Keratinocyte (primary cell): Measurements from ENCODE around the gene FXN. TPM values are rescaled to one million over a fixed set of nuclear protein-coding genes. Genes with fewer than 3 reads are reported as not detected.

Source experiments
- DNase-seq: peaks from one replicate; pipeline ENCODE4 v3.0.0-alpha.2; 2011; ENCODE audit warnings: low read depth, missing footprints, low spot score
- FAIRE-seq: peaks from 2 replicates; lab custom pipeline; 2011; peaks lifted over from hg19 to GRCh38; lab: Jason Lieb, UNC
- H2AFZ ChIP-seq: 2 replicates; pipeline ENCODE4 v1.6.0; 2012; ENCODE audit warnings: low read length, control low read depth, inconsistent platforms; ENCODE audit not compliant: control insufficient read depth
- H3K27ac ChIP-seq: 2 replicates; pipeline ENCODE4 v1.5.1; 2011; ENCODE audit warnings: low read length; ENCODE audit not compliant: control insufficient read depth, insufficient read depth
- H3K27me3 ChIP-seq: 3 replicates; pipeline ENCODE4 v1.6.0; 2011; ENCODE audit warnings: low read length; ENCODE audit not compliant: control insufficient read depth, insufficient read depth; ENCODE audit errors: extremely low read depth
- H3K36me3 ChIP-seq, 2 experiments: 2 replicates in 1 of 2; 3 replicates in 1 of 2; pipeline ENCODE4 v1.5.1; 2011; ENCODE audit warnings: low read length in 2 of 2, mild to moderate bottlenecking in 1 of 2; ENCODE audit not compliant: control insufficient read depth in 2 of 2, insufficient read depth in 2 of 2; ENCODE audit errors: extremely low read depth in 1 of 2
- H3K4me1 ChIP-seq: 3 replicates; pipeline ENCODE4 v1.5.1; 2011; ENCODE audit warnings: low read length; ENCODE audit not compliant: control insufficient read depth, insufficient read depth; ENCODE audit errors: extremely low read depth
- H3K4me2 ChIP-seq: 3 replicates; pipeline ENCODE4 v1.6.0; 2011; ENCODE audit warnings: low read depth, low read length; ENCODE audit not compliant: control insufficient read depth, insufficient read depth; ENCODE audit errors: extremely low read depth
- H3K4me3 ChIP-seq, 3 experiments: fragments of 200-600 bp in 1 of 3; sonication (generic) in 1 of 3; 2 replicates in 2 of 3; 3 replicates in 1 of 3; pipeline ENCODE4 v1.5.1; 2011 to 2016; ENCODE audit warnings: low read length in 3 of 3, mild to moderate bottlenecking in 3 of 3, control low read depth in 2 of 3, inconsistent platforms in 1 of 3, low read depth in 1 of 3, mixed read lengths in 1 of 3, mixed run types in 1 of 3, moderate library complexity in 1 of 3; ENCODE audit not compliant: control insufficient read depth in 2 of 3, insufficient read depth in 2 of 3; ENCODE audit errors: extremely low read depth in 1 of 3
- H3K79me2 ChIP-seq: 2 replicates; pipeline ENCODE4 v1.6.0; 2012; ENCODE audit warnings: low read length; ENCODE audit not compliant: control insufficient read depth, insufficient read depth
- H3K9ac ChIP-seq: 3 replicates; pipeline ENCODE4 v1.6.0; 2011; ENCODE audit warnings: low read length; ENCODE audit not compliant: control insufficient read depth, insufficient read depth; ENCODE audit errors: extremely low read depth
- H3K9me1 ChIP-seq: 3 replicates; pipeline ENCODE4 v1.6.0; 2011; ENCODE audit warnings: low read length; ENCODE audit not compliant: control insufficient read depth, insufficient read depth; ENCODE audit errors: extremely low read depth
- H3K9me3 ChIP-seq: 2 replicates; pipeline ENCODE4 v1.5.1; 2012; ENCODE audit warnings: low read depth, low read length; ENCODE audit not compliant: control insufficient read depth
- H4K20me1 ChIP-seq: 3 replicates; pipeline ENCODE4 v1.6.0; 2011; ENCODE audit warnings: low read length; ENCODE audit not compliant: control insufficient read depth, insufficient read depth; ENCODE audit errors: extremely low read depth
- EZH2 ChIP-seq: IDR thresholded peaks from one replicate; pipeline ENCODE4 v1.6.1; 2012; ENCODE audit warnings: inconsistent platforms, mild to moderate bottlenecking, low read length, moderate library complexity
- dilution Hi-C: fragments of 300-500 bp; cut with MboI; formaldehyde crosslinking; loops from one replicate; pipeline ENCODE4 v1.7.0; 2020; ENCODE audit warnings: low sequenced_read_pairs; ENCODE audit not compliant: extremely low pct_ligation_motif_present
- polyA plus RNA-seq, 5 experiments: library from polyadenylated mRNA; depleted of rRNA in 3 of 5; stranded (reverse) in 3 of 5; stranded (forward) in 1 of 5; unstranded in 1 of 5; fragments of >200 nt; gene quantifications; 1 replicate in 1 of 5; 2 replicates in 3 of 5; 3 replicates in 1 of 5; pipeline versions ENCODE4 v1.2.1 to v1.2.3, GENCODE V29; 2011 to 2012; ENCODE audit warnings: missing spikeins in 2 of 5, low read depth in 1 of 5, low replicate concordance in 1 of 5
- TF ChIP-seq, protein P1 (sequence below), 3 experiments: IDR thresholded peaks in 1 of 3; conservative IDR thresholded peaks in 1 of 3; optimal IDR thresholded peaks in 1 of 3; 2 replicates in 2 of 3; 3 replicates in 1 of 3; pipeline versions ENCODE3 to v1.5.1; 2011; ENCODE audit warnings: low read length in 3 of 3, mild to moderate bottlenecking in 3 of 3, moderate library complexity in 2 of 3, control low read depth in 1 of 3, inconsistent platforms in 1 of 3; ENCODE audit not compliant: insufficient read depth in 2 of 3; ENCODE audit errors: extremely low read depth in 1 of 3

The FXN gene
- polyA plus RNA-seq, 1 donor (not counting 4 experiments of a cell fraction or from before 2014, with no cell fraction given): 24.3 TPM

DNA sequence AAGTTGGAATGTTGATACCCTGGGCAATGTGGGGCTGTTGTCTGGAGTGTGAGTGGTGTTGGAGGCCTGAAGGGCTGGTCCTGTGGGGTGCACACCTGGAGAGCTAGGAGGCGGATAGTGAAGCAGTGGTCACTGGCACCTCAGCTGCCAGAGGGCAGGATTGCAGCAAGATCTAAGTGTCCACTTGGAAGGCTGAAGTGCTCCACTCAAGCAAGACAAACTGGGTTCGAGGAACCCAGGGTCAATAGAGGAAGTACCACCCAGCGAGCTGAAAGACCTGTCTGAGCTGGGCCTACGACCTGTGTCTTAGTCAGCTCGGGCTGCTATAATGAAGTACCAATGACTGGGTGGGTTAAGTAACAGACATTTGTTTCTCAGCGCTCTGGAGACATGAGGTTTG is 98.9 kb downstream of the FXN start:
- no peak for TF ChIP-seq EZH2
- TF ChIP-seq, protein P1, sequence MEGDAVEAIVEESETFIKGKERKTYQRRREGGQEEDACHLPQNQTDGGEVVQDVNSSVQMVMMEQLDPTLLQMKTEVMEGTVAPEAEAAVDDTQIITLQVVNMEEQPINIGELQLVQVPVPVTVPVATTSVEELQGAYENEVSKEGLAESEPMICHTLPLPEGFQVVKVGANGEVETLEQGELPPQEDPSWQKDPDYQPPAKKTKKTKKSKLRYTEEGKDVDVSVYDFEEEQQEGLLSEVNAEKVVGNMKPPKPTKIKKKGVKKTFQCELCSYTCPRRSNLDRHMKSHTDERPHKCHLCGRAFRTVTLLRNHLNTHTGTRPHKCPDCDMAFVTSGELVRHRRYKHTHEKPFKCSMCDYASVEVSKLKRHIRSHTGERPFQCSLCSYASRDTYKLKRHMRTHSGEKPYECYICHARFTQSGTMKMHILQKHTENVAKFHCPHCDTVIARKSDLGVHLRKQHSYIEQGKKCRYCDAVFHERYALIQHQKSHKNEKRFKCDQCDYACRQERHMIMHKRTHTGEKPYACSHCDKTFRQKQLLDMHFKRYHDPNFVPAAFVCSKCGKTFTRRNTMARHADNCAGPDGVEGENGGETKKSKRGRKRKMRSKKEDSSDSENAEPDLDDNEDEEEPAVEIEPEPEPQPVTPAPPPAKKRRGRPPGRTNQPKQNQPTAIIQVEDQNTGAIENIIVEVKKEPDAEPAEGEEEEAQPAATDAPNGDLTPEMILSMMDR (optimal IDR thresholded peaks at IDR 0.05 in 1 of 3, IDR thresholded peaks at IDR 0.05 in 1 of 3, conservative IDR thresholded peaks at IDR 0.05 in 1 of 3; ENCODE audit: extremely low read depth in 1 of 3, insufficient read depth in 2 of 3, low read length in 3 of 3): no peak
- Histone ChIP-seq H3K9me1 (peaks cover 4% of the 10 kb centered on the region), H3K9ac (no peak overlapping the region), H4K20me1 (peaks cover 3% of the 10 kb centered on the region), H3K79me2 (peaks cover 23% of the 10 kb centered on the region), H3K4me3 (no peak overlapping the region), H3K9me3 (no peaks in the 10 kb centered on the region), H3K36me3 (peaks cover 3 to 4% of the 10 kb centered on the region in 2 experiments), H3K27me3 (no peaks in the 10 kb centered on the region), H3K4me1 (peaks cover 28% of the 10 kb centered on the region), H2AFZ (no peak overlapping the region), H3K4me2 (no peak overlapping the region), H3K27ac (no peak overlapping the region)
- dilution Hi-C loops: no loop called here
- FAIRE-seq (no peak), DNase-seq (no peak)

DNA sequence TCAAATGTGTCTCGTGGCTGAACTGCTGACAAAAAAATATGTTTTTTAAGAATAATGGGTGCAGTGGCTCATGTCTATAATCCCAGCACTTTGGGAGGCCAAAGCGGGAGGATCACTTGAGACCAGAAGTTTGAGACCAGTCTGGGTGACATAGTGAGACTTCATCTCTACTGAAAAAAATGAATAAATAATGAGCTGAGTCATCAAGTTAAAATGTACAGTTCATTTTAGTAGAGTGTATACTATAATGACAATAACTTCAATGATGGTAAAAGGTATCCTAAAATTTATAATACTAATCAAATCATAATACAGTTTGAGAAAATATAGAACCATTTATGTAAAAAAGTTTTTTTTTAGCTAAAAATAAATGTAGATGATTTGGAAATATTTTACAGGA is 100.6 kb downstream of the FXN start:
- dilution Hi-C loops: no loop called here
- DNase-seq (no peak), FAIRE-seq (no peak)
- Histone ChIP-seq H3K27me3 (no peaks in the 10 kb centered on the region), H3K36me3 (peaks cover 3 to 4% of the 10 kb centered on the region in 2 experiments), H3K4me3 (no peak overlapping the region), H3K79me2 (peaks cover 16% of the 10 kb centered on the region), H3K9me3 (no peaks in the 10 kb centered on the region), H3K27ac (no peak overlapping the region), H4K20me1 (peaks cover under 1% of the 10 kb centered on the region), H3K4me1 (peaks cover 20% of the 10 kb centered on the region), H2AFZ (no peak overlapping the region), H3K4me2 (no peak overlapping the region), H3K9ac (no peak overlapping the region), H3K9me1 (peaks cover 3% of the 10 kb centered on the region)
- TF ChIP-seq EZH2: no peak
- TF ChIP-seq, protein P1 (optimal IDR thresholded peaks at IDR 0.05 in 1 of 3, IDR thresholded peaks at IDR 0.05 in 1 of 3, conservative IDR thresholded peaks at IDR 0.05 in 1 of 3; ENCODE audit: extremely low read depth in 1 of 3, insufficient read depth in 2 of 3, low read length in 3 of 3): no peak
